WTC11 (cell line): ENCODE measurements around the gene SCP2D1. TPM values are rescaled to one million over a fixed set of nuclear protein-coding genes. Genes with fewer than 3 reads are reported as not detected.

Experiments
- ATAC-seq: fragments of 200-7000 bp; cut with Tn5 transposase; 2 replicates; pipeline ENCODE4 v1.10.0; 2021; ENCODE audit warnings: mild to moderate bottlenecking, moderate library complexity
- CTCF ChIA-PET: fragments of 300-600 bp; sonication (Branson Sonifier 250); formaldehyde crosslinking; loops from one replicate; lab custom pipeline; 2021; ENCODE audit warnings: antibody characterized with exemption; lab: Charles Lee
- POLR2A ChIA-PET: fragments of 350-600 bp; sonication (Branson Sonifier 250); formaldehyde crosslinking; loops from one replicate; lab custom pipeline; 2021; ENCODE audit warnings: antibody characterized with exemption; lab: Charles Lee
- DNase-seq: peaks from one replicate; pipeline ENCODE4 v3.0.0; 2021; ENCODE audit warnings: low spot score
- H3K27ac Mint-ChIP-seq: 2 replicates; pipeline ENCODE4 v1.8.0; 2021; ENCODE audit warnings: mixed read lengths
- H3K27me3 Mint-ChIP-seq: 2 replicates; pipeline ENCODE4 v1.8.0; 2021; ENCODE audit warnings: low read depth, mild to moderate bottlenecking, moderate library complexity, mixed read lengths
- H3K36me3 Mint-ChIP-seq: 2 replicates; pipeline ENCODE4 v1.8.0; 2021; ENCODE audit warnings: mixed read lengths
- H3K4me1 Mint-ChIP-seq: 2 replicates; pipeline ENCODE4 v1.8.0; 2022; ENCODE audit warnings: mixed read lengths
- H3K4me3 Mint-ChIP-seq: 2 replicates; pipeline ENCODE4 v1.8.0; 2021; ENCODE audit warnings: mild to moderate bottlenecking, moderate library complexity, mixed read lengths
- H3K9me3 Mint-ChIP-seq: 2 replicates; pipeline ENCODE4 v1.8.0; 2021; ENCODE audit warnings: mixed read lengths
- CBFB ChIP-seq: sonication (generic); formaldehyde crosslinking; IDR thresholded peaks from 2 replicates; pipeline ENCODE4 v1.8.1; 2022; ENCODE audit warnings: mild to moderate bottlenecking, low read depth, missing genetic modification reagents
- CREB1 ChIP-seq: sonication (generic); formaldehyde crosslinking; IDR thresholded peaks from 2 replicates; pipeline ENCODE4 v1.8.0; 2023; ENCODE audit warnings: mild to moderate bottlenecking, missing genetic modification reagents
- E2F5 ChIP-seq: sonication (generic); formaldehyde crosslinking; IDR thresholded peaks from 2 replicates; pipeline ENCODE4 v1.8.1; 2022; ENCODE audit warnings: mild to moderate bottlenecking, moderate library complexity, missing genetic modification reagents
- EMX1 ChIP-seq: fragments of 250-450 bp; sonication (Bioruptor Pico); IDR thresholded peaks from 2 replicates; pipeline ENCODE4 v1.8.0; 2021; ENCODE audit warnings: mild to moderate bottlenecking
- GABPB1 ChIP-seq: sonication (generic); formaldehyde crosslinking; IDR thresholded peaks from 2 replicates; pipeline ENCODE4 v1.8.1; 2023; ENCODE audit warnings: mild to moderate bottlenecking, missing genetic modification reagents
- GRHL2 ChIP-seq: fragments of 250-450 bp; sonication (Bioruptor Pico); IDR thresholded peaks from 2 replicates; pipeline ENCODE4 v1.8.0; 2022; ENCODE audit warnings: mild to moderate bottlenecking, moderate library complexity; ENCODE audit not compliant: insufficient replicate concordance, severe bottlenecking
- GTF2I ChIP-seq: fragments of 250-450 bp; sonication (Bioruptor Pico); conservative IDR thresholded peaks from 2 replicates; pipeline ENCODE4 v1.4.0; 2021; ENCODE audit warnings: mild to moderate bottlenecking
- HMGXB4 ChIP-seq: sonication (generic); formaldehyde crosslinking; IDR thresholded peaks from 2 replicates; pipeline ENCODE4 v1.8.1; 2023; ENCODE audit warnings: mild to moderate bottlenecking, moderate library complexity, missing genetic modification reagents
- NR1H2 ChIP-seq: sonication (generic); formaldehyde crosslinking; IDR thresholded peaks from 2 replicates; pipeline ENCODE4 v1.9.0; 2021; ENCODE audit warnings: mild to moderate bottlenecking, moderate library complexity, missing genetic modification reagents
- PRDM15 ChIP-seq: sonication (generic); formaldehyde crosslinking; IDR thresholded peaks from 2 replicates; pipeline ENCODE4 v1.8.0; 2022; ENCODE audit warnings: missing genetic modification reagents
- PREB ChIP-seq: sonication (generic); formaldehyde crosslinking; IDR thresholded peaks from 2 replicates; pipeline ENCODE4 v1.8.1; 2022; ENCODE audit warnings: mild to moderate bottlenecking, missing genetic modification reagents, moderate library complexity, borderline replicate concordance
- USF1 ChIP-seq: sonication (generic); formaldehyde crosslinking; IDR thresholded peaks from 2 replicates; pipeline ENCODE4 v1.8.0; 2022; ENCODE audit warnings: mild to moderate bottlenecking, missing genetic modification reagents
- USF2 ChIP-seq: sonication (generic); formaldehyde crosslinking; IDR thresholded peaks from 2 replicates; pipeline ENCODE4 v1.8.1; 2023; ENCODE audit warnings: mild to moderate bottlenecking, missing genetic modification reagents, moderate library complexity
- ZBTB43 ChIP-seq: sonication (generic); formaldehyde crosslinking; IDR thresholded peaks from 2 replicates; pipeline ENCODE4 v1.8.1; 2023; ENCODE audit warnings: mild to moderate bottlenecking, missing genetic modification reagents
- ZNF512 ChIP-seq: sonication (generic); formaldehyde crosslinking; IDR thresholded peaks from 2 replicates; pipeline ENCODE4 v1.8.1; 2022; ENCODE audit warnings: missing genetic modification reagents, borderline replicate concordance
- total RNA-seq: library from RNA; stranded (reverse); gene quantifications from 3 replicates; pipeline ENCODE4 v1.2.3, GENCODE V29; 2021

Gene SCP2D1
- total RNA-seq, 1 experiment from 2014 or later, result not detected

- H3K36me3 Mint-ChIP-seq, result no peaks in the 10 kb centered on the region
- peaks cover 51% of the 10 kb centered on the region for H3K27me3 Mint-ChIP-seq
- H3K9me3 Mint-ChIP-seq, result no peaks in the 10 kb centered on the region
- no peak for DNase-seq
- TF ChIP-seq USF2 (no peak), CREB1 (CRISPR knock-in tag) (no peak), HMGXB4 (CRISPR knock-in tag) (no peak), EMX1 (no peak), E2F5 (no peak), CBFB (no peak), NR1H2 (CRISPR knock-in tag) (no peak), PREB (no peak), ZNF512 (CRISPR knock-in tag) (no peak), GABPB1 (no peak), GRHL2 (no peak), GTF2I (CRISPR knock-in tag) (no peak), PRDM15 (CRISPR knock-in tag) (no peak), ZBTB43 (no peak), USF1 (CRISPR knock-in tag) (no peak)
- TF ChIP-seq, all 79 proteins: peak for 0
- ATAC-seq, result no peak
- Mint-ChIP-seq H3K4me3 (no peak overlapping the region), H3K4me1 (peaks cover 10% of the 10 kb centered on the region), H3K27ac (no peak overlapping the region)
- CTCF ChIA-PET, result no interaction called here
- POLR2A ChIA-PET, result no interaction called here
Observed at GRCh38 chr20:18847226-18847755, 33.7 kb downstream of the SCP2D1 start.
